Effector CD4-positive, alpha-beta T cell (primary cell): ENCODE measurements around the gene SNRNP25.
"Not testable (repeated sequence)": the region's sequence is repeated elsewhere in the genome, so short reads cannot be mapped to it uniquely, and the experiment has no call there.

Source experiments
- DNase-seq: peaks from one replicate; pipeline ENCODE4 v3.0.0-alpha.2; 2020

Gene SNRNP25

GRCh38 chr16:42069-42457 is 11.6 kb upstream of the SNRNP25 start:
- no peak for DNase-seq

- DNase-seq, result no peak
Measured at GRCh38 chr16:42691-43090, 10.9 kb upstream of the SNRNP25 start.

- no peak for DNase-seq
Measured at GRCh38 chr16:43294-43693, 10.3 kb upstream of the SNRNP25 start.

GRCh38 chr16:44655-45054 is 9.0 kb upstream of the SNRNP25 start:
- no peak for DNase-seq

GRCh38 chr16:45454-45853 is 8.2 kb upstream of the SNRNP25 start:
- no peak for DNase-seq

GRCh38 chr16:46510-46909 is 7.1 kb upstream of the SNRNP25 start:
- DNase-seq, result not testable (repeated sequence)

GRCh38 chr16:47234-47633 is 6.4 kb upstream of the SNRNP25 start:
- DNase-seq, result no peak

GRCh38 chr16:50769-51591 is 2.6 kb upstream of the SNRNP25 start:
- no peak for DNase-seq

GRCh38 chr16:54237-54581 is 581 bp downstream of the SNRNP25 start:
- DNase-seq, result no peak

GRCh38 chr16:55571-56136 is 2.0 kb downstream of the SNRNP25 start:
- DNase-seq, result no peak

- no peak for DNase-seq
Measured at GRCh38 chr16:56231-56927, 2.8 kb downstream of the SNRNP25 start.

- no peak for DNase-seq
Measured at GRCh38 chr16:57711-58110, 4.1 kb downstream of the SNRNP25 start.

- DNase-seq, result no peak
Measured at GRCh38 chr16:58491-59439, 5.1 kb downstream of the SNRNP25 start.

GRCh38 chr16:59440-60059 is 5.9 kb downstream of the SNRNP25 start:
- DNase-seq, result no peak

- no peak for DNase-seq
Measured at GRCh38 chr16:60166-60565, 6.5 kb downstream of the SNRNP25 start.

- no peak for DNase-seq
Measured at GRCh38 chr16:60929-61878, 7.6 kb downstream of the SNRNP25 start.

- DNase-seq, result no peak
Measured at GRCh38 chr16:61879-62281, 8.3 kb downstream of the SNRNP25 start.

- DNase-seq, result no peak
Measured at GRCh38 chr16:62283-62967, 8.8 kb downstream of the SNRNP25 start.

- DNase-seq, result no peak
Measured at GRCh38 chr16:62968-63391, 9.4 kb downstream of the SNRNP25 start.

GRCh38 chr16:63466-63865 is 9.8 kb downstream of the SNRNP25 start:
- DNase-seq, result no peak
